ENCODE measurements around the gene TBX15.

Gene TBX15

DNA sequence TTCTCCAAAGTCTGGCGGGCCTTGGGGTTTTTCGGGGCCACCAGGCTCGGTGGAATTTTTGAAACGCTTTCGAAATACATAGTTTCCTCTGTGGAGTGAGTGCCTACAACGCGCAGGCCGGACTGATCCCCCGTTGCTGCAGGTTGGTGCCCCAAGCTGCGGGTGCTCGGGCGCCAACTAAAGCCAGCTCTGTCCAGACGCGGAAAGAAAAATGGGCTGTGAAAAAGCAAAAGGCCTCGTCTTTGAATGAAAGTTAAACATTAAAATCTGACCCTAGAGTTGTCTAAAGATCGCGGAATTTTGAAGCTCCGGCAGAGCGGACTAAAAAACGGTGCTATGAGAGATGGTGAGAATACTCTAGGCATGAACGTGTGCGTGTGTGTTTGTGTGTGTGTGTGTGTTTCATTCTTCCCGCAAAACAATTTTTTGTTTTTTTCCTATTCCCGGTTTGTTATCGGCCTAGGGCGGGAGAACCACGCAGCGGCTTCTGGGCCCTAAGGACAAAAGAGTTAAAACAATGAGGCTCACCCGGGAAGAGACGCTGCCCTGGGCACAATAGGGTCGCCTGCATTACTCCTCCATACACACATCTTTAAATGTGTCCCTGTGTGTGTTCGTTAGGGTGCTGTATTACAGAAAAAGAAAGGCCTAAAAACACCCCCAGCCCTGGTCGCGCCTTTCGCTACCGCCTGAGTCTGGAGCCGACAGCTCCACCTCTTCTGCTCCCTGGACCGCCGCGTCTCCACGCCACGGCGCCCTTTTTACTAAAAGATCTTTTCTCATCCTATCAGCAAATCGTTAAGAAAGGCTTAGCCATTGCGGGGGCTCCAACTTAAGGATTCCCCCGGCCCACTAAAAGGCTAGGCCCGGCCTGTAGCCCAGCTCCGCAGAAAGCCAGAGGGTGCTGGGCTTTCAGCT lies 3.2 kb downstream of the TBX15 start:
- DNase-seq = no peak

DNA sequence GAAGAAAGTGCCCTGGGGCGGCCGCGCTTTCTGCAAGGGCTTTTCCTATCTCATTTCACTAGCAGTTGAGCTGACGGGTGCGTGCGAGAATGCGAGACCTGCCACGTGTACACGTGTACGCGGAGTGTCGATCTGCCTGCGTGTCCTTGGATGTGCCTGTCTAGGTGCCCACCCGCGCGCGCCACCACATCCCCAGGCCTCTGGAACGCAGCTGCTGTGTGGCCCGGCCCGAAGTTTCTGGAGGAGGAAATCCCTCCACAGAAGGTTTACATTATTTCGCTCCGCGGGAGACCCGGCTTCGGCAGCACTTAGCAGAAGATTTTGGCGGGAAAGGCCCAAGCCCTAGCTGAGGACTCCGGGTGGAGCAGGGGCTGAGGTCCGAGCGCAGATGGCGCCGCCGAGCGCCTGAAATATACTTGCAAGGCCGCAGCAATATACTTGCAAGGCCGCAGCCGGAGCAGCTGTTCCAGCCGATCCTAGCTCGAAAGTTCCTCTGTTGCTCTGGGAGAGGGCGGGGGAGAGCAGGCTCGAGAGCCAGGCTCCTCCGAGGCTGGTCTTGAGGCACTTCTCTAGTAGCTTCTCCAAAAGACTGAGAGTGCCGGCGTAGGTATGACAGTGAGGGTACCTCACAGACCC lies 3.9 kb downstream of the TBX15 start:
- DNase-seq = no peak

DNA sequence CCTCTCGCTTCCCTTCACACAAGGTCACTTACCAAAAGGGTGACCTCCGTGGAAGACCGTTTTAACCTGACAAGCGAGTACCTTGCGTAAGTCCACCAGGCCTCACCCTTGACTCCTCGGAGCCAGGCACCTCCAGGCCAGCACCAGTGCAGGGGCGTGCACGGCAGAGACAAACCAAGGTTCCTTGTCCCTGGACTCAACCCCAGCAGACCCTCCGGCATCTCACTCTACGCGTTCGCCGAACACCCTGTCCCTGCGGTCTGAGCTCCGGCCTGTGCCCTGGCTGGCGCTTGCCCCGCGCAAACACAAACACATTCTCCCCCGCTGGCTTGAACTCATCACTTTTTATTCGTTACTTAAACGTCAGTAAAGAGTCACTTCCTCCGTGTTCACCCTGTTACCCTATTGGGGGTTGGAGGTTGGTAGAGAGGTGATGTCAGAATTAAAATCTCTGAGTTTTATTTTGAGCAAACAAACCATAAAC lies 4.5 kb downstream of the TBX15 start:
- DNase-seq = no peak

DNA sequence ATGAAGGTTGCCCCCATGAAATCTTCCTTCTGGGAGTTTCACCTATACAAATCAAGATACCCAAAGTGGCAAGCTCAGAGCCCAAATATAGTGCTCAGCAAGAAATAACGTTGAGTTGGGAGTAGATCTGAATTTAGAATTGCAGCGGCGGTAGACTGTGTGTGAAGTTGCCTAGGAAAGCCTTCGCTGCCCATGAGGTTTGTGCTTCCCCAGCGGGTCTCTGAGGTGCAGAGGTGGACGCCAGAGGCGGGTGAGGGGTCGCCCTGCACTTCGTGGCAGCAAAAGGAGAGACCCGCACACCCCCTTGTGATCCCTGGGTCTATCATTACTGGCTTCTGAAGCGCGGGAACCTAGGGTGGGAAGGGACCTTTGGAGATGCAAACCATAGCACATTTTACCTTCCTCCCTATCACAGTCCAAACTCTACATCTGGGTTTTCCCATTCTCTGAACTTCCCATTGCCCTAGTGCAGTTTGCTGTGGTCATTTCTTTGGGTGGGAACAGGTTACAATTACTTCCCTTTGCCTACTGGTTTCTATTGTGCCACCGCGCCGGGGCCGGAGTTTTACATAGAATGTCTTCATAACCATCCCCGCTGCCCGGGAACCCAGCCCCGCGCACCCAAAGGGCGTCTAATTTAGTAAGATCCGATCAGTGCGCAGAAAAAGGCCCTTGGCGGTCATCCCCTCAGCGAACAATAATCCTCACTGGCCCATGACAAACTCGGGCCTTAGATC lies 5.2 kb downstream of the TBX15 start:
- no peak for DNase-seq

DNA sequence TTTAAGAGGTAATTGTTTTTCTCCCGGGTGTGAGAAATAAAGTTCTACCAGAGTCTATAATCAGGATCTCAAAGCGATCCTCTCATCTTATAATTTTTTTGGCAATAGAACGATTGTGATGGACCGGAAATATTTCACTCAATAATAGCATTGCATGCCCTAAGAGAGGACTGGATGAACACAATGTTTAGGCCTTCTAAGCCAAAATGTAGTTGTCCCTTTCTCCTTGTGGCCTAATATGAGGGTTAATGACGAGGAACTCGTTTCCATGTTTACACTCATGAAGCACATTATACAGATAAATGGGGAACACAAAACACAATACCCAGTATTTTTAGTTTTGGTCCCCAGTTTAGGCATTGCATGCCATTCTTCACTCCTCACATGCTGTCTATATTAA lies 5.9 kb downstream of the TBX15 start:
- no peak for DNase-seq

DNA sequence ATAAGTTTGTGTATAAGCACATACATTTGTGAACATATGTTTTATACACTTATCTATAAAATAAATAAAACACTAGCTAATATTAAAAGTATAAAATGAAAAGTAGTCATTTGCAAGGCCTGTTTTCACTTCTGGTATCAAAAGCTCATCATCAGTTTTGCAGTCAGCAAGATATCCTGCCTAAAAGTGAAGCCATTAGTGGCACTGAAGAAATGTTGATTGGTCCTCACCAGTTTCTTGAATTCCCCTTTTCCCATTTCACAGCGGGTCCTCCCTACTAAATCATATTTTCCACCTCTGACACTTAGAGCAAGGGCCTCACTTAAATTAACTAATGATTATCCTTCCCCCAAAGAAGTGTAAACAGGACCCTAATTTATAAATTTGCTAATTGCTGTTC lies 6.7 kb downstream of the TBX15 start:
- DNase-seq = no peak

DNA sequence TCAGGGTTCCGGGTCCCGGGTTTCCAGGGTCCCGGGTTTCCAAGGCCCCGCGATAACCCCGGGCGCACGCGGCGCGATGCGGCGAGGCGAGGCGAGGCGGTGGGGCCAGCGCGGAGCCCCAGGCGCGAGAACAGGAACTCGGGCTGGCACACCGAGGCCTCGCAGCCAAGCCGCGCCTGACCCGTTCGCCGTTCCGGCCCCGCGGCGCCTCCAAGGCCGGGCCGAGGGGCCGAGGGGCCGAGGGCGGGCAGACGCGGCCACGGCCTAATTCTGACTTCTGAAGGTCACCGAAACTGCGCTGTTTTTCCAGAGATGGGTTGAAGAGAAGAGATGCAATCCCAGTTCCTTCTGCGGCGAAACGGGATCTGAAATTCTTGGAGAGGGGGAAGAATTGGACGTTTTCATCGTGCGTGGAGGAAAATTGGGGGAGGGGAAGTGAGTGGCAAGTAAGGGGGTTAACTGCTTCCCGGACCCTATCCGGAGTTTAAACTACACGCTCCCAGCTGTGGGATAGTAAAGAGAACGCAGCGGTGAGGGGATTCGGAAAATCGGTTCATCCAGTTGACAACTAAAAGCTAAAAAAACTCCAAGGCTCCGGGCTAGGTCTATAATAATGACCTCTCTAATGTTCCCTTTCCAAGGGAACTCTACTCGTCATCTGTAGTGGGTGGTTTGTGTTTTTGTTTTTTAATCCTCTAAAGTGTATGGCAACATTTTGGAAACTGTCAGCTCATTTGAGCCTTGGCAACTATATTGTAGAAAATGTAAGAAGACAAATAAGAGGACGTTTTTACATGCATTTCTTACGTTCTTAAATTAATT lies 8.2 kb downstream of the TBX15 start:
- DNase-seq = no peak

DNA sequence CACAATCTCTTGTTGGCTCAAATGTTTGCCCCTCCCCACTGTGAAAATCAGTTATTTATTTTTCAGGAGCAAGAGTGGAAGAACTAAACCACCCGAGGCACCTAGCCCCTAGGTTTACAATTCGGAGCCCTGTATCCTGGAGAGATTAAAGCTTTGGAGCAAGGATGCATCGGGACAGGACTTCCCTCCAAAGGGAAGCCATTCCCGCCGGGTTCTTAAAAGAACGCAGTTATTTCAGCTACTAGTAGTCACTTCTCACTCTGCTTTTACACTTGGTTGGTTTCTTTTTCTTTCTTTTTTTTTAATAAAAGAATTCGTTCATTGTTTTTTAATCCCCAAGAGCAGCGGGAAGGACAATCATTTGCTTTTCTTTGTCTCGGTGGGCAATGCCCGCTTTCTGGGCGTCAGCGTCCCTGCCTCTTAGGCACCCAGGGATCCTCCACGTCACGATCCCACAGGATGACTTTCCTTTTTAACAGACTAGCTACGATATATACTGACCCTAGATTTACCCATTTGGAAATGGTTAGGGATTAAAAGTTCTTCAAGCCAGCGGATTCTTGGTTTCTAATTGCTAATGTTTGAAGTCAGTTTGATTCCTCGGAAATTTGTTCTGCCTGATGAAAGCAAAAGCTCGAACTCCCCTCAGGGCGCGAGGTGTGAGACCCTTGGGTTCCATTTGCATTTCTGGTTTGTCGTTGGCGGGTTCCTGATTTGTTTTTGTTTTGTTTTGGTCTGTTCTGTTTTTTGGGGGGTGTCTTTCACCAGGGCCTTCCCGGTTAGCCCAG lies 9.0 kb downstream of the TBX15 start:
- no peak for DNase-seq

DNA sequence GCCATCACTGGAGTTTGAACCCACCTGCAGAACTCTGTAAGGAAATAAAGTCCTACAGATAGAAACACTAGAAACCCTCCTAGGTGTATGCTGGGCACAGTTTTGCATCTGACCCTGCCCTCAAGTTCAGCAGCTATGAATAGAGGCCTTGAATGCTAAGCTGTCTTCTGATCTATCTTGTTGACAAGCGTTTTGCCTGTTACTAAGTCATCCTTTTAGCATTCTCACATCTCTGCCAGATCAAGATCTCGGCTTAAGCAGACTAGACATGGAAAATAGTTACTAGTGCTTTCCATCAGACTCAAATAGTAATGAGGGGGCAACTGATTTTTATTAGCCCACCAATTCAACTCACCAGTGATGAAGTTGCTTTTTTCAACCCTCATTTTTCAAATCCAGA lies 10.5 kb downstream of the TBX15 start:
- no peak for DNase-seq

DNA sequence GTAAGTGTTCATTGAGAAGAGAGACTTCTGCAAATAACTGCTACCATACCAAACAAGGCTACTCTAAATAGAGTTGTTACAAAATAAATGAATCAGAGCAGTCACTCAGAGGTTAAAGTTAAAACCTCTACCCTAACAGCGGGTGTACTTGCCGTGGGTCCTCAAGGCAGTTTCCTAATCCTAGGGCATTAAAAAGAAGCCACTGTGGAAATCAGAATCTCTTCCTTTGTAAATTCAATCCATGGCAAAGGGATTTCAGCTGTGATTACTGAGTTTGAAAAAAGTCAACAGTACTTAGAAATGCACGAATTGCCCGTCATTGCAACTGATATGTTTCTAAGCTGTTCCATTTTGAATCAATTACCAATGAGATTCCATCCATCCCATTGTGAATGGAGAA lies 13.5 kb downstream of the TBX15 start:
- DNase-seq = no peak

DNA sequence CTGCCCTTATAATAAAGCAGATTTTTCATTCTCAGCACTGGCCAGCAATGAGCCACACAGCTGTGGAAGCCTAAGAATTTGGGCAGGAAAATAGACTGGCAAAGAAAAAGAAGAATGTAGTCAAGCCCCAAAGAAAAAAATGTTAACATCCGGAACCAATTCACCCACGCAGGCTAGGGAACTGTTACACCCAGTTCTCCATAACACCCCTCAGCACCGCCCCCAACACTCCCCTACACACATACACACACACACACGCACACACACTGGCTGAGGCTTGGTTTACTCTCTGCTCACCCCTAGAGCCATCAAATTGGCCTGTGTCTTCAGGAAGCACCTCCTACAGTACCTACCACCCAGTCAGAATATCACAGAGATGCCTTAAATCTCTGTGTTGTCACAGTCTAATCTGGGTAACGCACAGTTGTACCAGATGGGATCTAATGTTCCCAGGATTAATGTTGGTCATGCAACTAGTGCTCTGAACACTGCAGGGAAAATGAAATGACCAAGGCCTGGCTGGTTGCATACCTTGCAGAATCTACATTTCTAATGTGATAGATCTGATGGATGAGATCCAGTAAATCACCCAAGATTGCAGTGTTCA lies 14.5 kb downstream of the TBX15 start:
- DNase-seq = no peak

DNA sequence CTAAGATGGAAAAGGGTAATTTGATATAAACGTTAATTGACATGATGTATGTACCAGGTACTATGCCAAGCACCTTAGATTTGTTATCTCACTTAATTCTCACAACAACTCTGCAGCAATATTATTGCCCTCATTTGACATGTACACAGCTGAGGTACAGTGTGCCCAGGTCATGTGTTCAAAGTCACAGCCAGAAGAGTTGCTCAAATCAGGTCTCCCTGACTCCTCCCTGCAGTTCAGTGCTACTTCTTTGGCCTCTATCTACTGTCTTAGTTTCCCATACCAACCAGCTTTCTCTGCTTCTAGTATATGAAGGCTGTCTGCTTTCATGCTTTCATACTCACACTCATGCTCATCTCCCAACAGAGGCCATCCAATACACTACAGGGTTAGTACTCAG lies 15.1 kb downstream of the TBX15 start:
- DNase-seq = no peak

DNA sequence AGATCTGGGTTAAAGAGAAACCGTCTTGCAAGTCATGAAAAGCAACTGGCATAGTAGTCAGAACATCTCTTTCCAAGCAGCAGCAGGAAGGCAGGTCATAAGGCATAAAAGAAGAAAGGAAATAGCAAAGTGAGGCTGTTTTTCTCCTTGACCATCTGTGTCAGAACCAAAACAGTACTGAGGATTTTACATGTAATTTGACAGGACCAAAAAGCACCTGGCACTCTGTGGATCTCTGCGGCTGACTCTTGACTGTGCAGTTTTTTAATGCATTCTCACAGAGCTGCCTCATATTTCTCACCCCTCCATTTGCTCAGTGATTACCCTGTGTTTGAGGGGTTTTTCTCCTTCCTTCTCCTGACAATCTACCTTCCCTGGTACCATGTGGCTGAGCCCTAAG lies 17.7 kb downstream of the TBX15 start:
- DNase-seq = no peak

DNA sequence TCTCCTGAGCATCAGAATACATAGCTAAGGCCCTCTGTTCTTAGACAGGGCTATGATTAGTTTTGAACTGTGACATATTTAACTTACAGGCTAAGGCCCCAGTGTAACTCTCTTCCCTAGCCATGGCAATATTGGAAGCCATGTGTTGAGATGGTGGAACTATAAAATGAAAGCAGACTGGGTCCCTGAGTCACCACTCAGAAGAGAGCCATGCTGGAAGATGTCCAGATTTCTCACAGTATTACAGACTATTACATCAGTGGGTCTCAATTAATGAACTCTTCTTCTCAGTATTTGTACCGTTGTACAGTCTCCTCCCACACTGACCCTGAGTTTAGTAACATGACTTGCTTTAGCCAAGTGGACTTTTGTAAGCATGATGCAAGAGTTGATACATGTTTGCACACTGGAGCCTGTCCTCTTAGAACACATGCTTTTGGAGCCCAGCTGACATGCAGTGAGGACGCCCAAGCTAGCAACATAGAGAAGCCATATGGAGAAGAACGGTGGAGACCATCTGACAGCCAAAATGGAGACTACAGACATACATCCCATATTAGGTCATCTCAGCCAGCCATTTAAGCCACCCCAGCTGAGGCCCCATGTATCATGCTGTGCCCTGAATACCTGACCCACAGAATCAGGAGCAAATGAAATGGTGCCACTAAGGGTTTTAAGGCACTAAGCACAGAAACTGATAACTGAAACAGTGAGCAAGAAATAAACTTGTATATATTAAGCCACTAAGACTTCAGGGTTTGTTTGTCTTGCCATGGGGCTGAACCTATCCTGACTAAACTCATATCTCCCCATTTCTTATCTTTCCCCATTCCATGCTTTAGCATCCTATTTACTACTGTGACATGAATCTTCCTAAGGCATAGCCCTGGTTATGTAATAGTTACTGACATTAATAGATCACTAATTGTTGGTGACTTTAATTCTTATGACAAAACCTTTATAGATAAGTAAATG lies 24.4 kb downstream of the TBX15 start:
- no peak for DNase-seq

DNA sequence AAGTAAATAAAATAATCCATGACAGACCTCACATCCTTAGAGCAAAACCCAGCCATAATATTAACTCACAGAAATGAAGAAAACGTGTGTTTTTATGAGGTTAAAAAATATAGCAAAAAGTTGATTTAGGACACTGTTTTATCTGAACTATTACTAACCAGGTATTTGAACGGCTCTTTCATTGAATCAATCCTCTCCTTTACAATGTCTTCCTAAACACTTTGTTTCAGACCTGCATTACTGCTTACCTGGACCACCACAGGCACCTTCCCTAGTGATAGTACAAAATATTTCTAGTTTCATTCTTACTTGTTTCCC lies 25.0 kb downstream of the TBX15 start:
- DNase-seq = no peak

DNA sequence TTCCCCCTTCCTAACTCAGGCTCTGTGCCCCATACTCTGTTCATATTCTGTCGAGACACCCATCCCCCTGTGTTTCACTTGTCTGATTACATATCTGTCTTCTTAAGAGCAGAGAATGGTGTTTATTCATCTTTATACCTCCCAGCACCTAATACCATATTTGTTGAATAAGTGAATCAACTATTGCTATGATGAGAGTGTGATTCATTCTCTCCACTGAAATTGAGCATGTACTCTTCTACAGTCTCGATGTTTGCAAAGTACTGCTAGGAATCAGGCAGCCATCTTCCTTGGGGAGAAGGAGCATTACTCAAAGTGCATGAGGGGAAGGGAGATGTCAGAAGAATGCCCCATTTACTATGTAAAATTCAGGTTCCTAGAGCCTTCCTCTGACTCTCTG lies 27.0 kb downstream of the TBX15 start:
- DNase-seq = no peak

DNA sequence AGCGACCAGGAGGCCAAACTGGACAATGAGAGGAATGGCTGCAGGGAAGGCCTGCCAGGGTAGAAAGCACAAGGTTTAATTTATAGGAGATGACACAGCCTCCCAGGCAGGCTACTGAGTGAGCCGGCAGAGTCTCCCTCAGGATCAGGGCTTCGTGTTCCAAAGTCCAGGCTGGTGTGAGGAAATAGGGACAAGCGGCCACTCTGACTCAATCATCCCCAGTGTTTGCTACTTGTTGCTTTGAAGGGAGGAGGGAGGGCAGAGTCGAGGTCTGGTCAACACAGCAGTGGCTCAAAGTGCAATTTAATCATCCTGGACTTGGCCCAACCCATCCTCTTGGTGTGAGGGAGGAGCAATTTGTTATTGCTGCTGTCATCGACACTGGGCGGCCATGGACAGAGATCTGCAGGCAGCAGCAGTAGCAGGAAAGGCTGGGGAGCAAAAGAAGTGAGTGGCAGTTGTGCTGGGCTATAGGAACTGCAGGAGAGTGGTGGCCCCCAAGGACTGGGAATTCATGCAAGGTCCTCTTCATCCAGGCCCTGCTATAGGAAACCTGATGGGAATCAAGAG lies 27.5 kb downstream of the TBX15 start:
- no peak for DNase-seq

DNA sequence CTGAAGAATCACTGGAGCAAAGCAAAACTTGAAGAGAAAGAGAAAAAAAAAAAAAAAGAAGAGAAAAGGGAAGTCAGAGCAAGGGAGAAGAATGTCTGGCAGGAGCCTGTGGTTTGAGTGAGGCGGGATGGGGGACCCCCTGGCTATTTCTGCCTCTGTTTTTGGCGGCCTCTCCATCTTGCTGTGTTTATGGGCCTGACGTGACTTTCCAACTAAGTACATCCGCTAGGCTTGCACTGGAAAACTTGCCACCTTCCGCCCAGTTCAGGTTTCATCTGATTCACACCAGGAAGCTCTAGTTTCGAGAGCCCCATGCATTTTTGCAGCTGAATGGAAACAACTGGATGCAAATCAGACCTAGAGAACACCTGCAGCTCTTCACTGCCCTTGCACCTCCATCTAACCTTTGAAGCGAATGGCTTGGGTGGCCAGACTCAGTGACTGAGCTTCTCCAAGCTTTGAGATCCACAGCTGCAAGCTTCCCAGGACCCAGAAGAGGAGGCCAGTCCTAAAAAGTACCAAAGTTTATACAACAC lies 28.0 kb downstream of the TBX15 start:
- DNase-seq = no peak

DNA sequence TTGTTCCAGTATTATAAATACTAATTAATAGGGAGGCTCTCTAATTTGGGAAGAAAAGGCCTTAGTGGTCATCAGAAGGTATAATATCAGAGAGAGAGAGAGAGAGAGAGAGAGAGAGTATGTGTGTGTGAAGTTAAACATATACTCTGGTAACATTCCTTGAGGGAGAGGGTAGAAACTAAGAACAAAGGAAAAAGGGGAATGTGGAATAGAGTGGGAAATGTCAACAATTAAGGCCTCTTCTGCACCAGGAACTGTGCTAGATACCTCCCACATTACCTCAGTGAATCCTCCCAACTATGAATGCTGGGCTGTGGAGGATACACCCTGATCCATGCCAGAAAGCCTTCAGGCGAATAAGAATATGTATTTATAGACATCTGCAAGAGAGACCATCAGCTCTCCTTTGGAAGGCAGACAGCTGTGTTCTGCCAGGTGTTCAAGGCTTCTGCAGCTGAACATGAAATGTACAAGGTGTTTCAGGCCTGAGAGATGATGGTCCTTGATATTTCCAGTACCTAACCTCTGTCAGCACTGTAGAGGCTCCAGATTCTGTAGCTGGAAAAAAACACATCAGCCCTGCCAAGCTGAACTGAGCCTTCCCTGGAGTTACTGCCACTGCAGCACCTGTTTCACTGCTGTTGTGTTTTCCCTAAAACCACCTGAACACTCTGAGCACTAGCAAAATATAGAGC lies 29.1 kb downstream of the TBX15 start:
- no peak for DNase-seq

All from SW 1271 (cell line).